HEK293T (cell line): ENCODE data around the gene TM4SF5.

ENCODE experiments used
- ARNT ChIP-seq: fragments of 450-650 bp; IDR thresholded peaks from 2 replicates; pipeline ENCODE4 v1.6.1; 2017; ENCODE audit warnings: mild to moderate bottlenecking
- BHLHE40 ChIP-seq: fragments of 450-650 bp; IDR thresholded peaks from 2 replicates; pipeline ENCODE4 v1.6.1; 2016; ENCODE audit warnings: mild to moderate bottlenecking, moderate library complexity, borderline replicate concordance
- CTBP1 ChIP-seq: fragments of 450-650 bp; IDR thresholded peaks from 2 replicates; pipeline ENCODE4 v1.6.1; 2016; ENCODE audit warnings: borderline replicate concordance
- FOXA1 ChIP-seq: fragments of 450-650 bp; IDR thresholded peaks from 2 replicates; pipeline ENCODE4 v1.6.1; 2016; ENCODE audit warnings: mild to moderate bottlenecking
- FOXK2 ChIP-seq: fragments of 450-650 bp; IDR thresholded peaks from 2 replicates; pipeline ENCODE4 v1.6.1; 2016; ENCODE audit warnings: mild to moderate bottlenecking
- FOXM1 ChIP-seq: fragments of 450-650 bp; IDR thresholded peaks from 2 replicates; pipeline ENCODE4 v1.6.1; 2017; ENCODE audit warnings: mild to moderate bottlenecking, borderline replicate concordance
- HDGF ChIP-seq: fragments of 450-650 bp; IDR thresholded peaks from 2 replicates; pipeline ENCODE4 v1.6.1; 2017; ENCODE audit warnings: antibody characterized with exemption, borderline replicate concordance
- NFRKB ChIP-seq: fragments of 450-650 bp; IDR thresholded peaks from 2 replicates; pipeline ENCODE4 v1.6.1; 2016; ENCODE audit warnings: mild to moderate bottlenecking, moderate library complexity
- PKNOX1 ChIP-seq: fragments of 450-650 bp; IDR thresholded peaks from 2 replicates; pipeline ENCODE4 v1.6.1; 2016
- SP1 ChIP-seq: fragments of 450-650 bp; IDR thresholded peaks from 2 replicates; pipeline ENCODE4 v1.6.1; 2017
- SUZ12 ChIP-seq: fragments of 450-650 bp; IDR thresholded peaks from 2 replicates; pipeline ENCODE4 v1.6.1; 2016; ENCODE audit warnings: mild to moderate bottlenecking
- ZNF384 ChIP-seq: fragments of 450-650 bp; IDR thresholded peaks from 2 replicates; pipeline ENCODE4 v1.6.1; 2016

- TF ChIP-seq BHLHE40 (no peak), FOXM1 (no peak), FOXK2 (no peak), ARNT (no peak), FOXA1 (no peak), HDGF (no peak), NFRKB (no peak), ZNF384 (no peak), SUZ12 (no peak), CTBP1 (no peak), SP1 (no peak), PKNOX1 (no peak)
These were observed 27.8 kb upstream of the TM4SF5 start for GRCh38 chr17:4743898-4744297.
